A673 (cell line): ENCODE results near the gene MPHOSPH10. TPM values are rescaled to one million over a fixed set of nuclear protein-coding genes. Genes with fewer than 3 reads are reported as not detected.

Experiments
- BruUV-seq: library from RNA; stranded (reverse); fragments of 400-500 nt; replicated peaks from 2 replicates; lab custom pipeline; 2021; lab: Mats Ljungman, UMichigan
- CTCF ChIA-PET: fragments of 300-600 bp; sonication (Branson Sonifier 250); formaldehyde crosslinking; loops from one replicate; lab custom pipeline; 2022; ENCODE audit warnings: antibody characterized with exemption; lab: Charles Lee
- POLR2A ChIA-PET: fragments of 300-600 bp; sonication (Branson Sonifier 250); formaldehyde crosslinking; loops from one replicate; lab custom pipeline; 2022; ENCODE audit warnings: antibody characterized with exemption; ENCODE audit not compliant: low non-redundant PET; lab: Charles Lee
- DNase-seq: peaks from one replicate; pipeline ENCODE4 v3.0.0-alpha.2; 2015; ENCODE audit warnings: low spot score
- H3K27ac ChIP-seq: fragments of 200-600 bp; sonication (generic); 2 replicates; pipeline ENCODE4 v1.5.1; 2016; ENCODE audit warnings: mixed run types, low read depth, mild to moderate bottlenecking, mixed read lengths, antibody characterized with exemption, low read length; ENCODE audit not compliant: poor library complexity, severe bottlenecking
- H3K27me3 ChIP-seq: fragments of 200-600 bp; sonication (generic); replicated peaks from 2 replicates; pipeline ENCODE4 v1.6.1; 2017; ENCODE audit warnings: mixed run types, low read depth, mild to moderate bottlenecking, mixed read lengths, antibody characterized with exemption, low read length; ENCODE audit not compliant: insufficient read depth, poor library complexity
- H3K36me3 ChIP-seq: fragments of 200-600 bp; sonication (generic); 2 replicates; pipeline ENCODE4 v1.6.1; 2016; ENCODE audit warnings: mixed run types, mild to moderate bottlenecking, mixed read lengths, antibody characterized with exemption, low read length; ENCODE audit not compliant: insufficient read depth, poor library complexity, severe bottlenecking
- H3K4me1 ChIP-seq: fragments of 200-600 bp; sonication (generic); 2 replicates; pipeline ENCODE4 v1.6.1; 2017; ENCODE audit warnings: mixed run types, mild to moderate bottlenecking, mixed read lengths, antibody characterized with exemption, low read length; ENCODE audit not compliant: insufficient read depth, poor library complexity, severe bottlenecking
- H3K4me3 ChIP-seq: fragments of 200-600 bp; sonication (generic); 2 replicates; pipeline ENCODE4 v1.5.1; 2016; ENCODE audit warnings: low read depth, mixed run types, mild to moderate bottlenecking, mixed read lengths, low read length; ENCODE audit not compliant: poor library complexity, severe bottlenecking
- H3K9me3 ChIP-seq: fragments of 200-600 bp; sonication (generic); 2 replicates; pipeline ENCODE4 v1.6.1; 2016; ENCODE audit warnings: mixed run types, low read depth, mild to moderate bottlenecking, mixed read lengths, antibody characterized with exemption, low read length; ENCODE audit not compliant: poor library complexity, severe bottlenecking
- CTCF ChIP-seq: fragments of 300-800, 200-600 bp; sonication (generic); conservative IDR thresholded peaks from 2 replicates; pipeline ENCODE4 v1.5.1; 2017; ENCODE audit warnings: low read depth, mild to moderate bottlenecking, antibody characterized with exemption, low read length, moderate library complexity, mixed read lengths
- EZH2 ChIP-seq: fragments of 200-600 bp; sonication (generic); IDR thresholded peaks from 2 replicates; pipeline ENCODE4 v1.6.1; 2017; ENCODE audit warnings: borderline replicate concordance, low read depth, mild to moderate bottlenecking, mixed read lengths, antibody characterized with exemption, low read length; ENCODE audit not compliant: poor library complexity, severe bottlenecking
- intact Hi-C: fragments of 100-400 bp; cut with micrococcal nuclease; formaldehyde crosslinking; loops from one replicate; pipeline ENCODE4 v1.10.0; 2022; ENCODE audit not compliant: unreplicated experiment
- total RNA-seq: library from RNA; stranded (reverse); gene quantifications from 2 replicates; pipeline ENCODE4 v1.2.3, GENCODE V29; 2021

The MPHOSPH10 gene
- total RNA-seq, 1 experiment from 2014 or later = 66.3 TPM

- TF ChIP-seq CTCF = no peak
- no peak for TF ChIP-seq EZH2
- no TSS peak for BruUV-seq
- Histone ChIP-seq H3K4me1 (no peaks in the 10 kb centered on the region), H3K9me3 (no peaks in the 10 kb centered on the region), H3K27ac (no peak overlapping the region), H3K36me3 (peaks cover 6% of the 10 kb centered on the region), H3K4me3 (no peak overlapping the region), H3K27me3 (no peaks in the 10 kb centered on the region)
- ChIA-PET POLR2A (no interaction called here), CTCF (no interaction called here)
- intact Hi-C loops = no loop called here
- DNase-seq = no peak
Measured at GRCh38 chr2:71120195-71120594, 10.2 kb upstream of the MPHOSPH10 start.

- peaks cover 6% of the 10 kb centered on the region for H3K36me3 ChIP-seq
- H3K4me1 ChIP-seq = no peaks in the 10 kb centered on the region
- H3K9me3 ChIP-seq = no peaks in the 10 kb centered on the region
- ChIA-PET POLR2A (no interaction called here), CTCF (no interaction called here)
- intact Hi-C loops = no loop called here
- H3K27ac ChIP-seq = no peak overlapping the region
- no TSS peak for BruUV-seq
- H3K27me3 ChIP-seq = no peaks in the 10 kb centered on the region
- TF ChIP-seq CTCF (no peak), EZH2 (no peak)
- no peak for DNase-seq
- H3K4me3 ChIP-seq = no peak overlapping the region
Measured at GRCh38 chr2:71121479-71121878, 9.0 kb upstream of the MPHOSPH10 start.

GRCh38 chr2:71122387-71123298, 7.8 kb upstream of the MPHOSPH10 start:
- no peak overlapping the region for H3K27ac ChIP-seq
- no peaks in the 10 kb centered on the region for H3K27me3 ChIP-seq
- no peak for TF ChIP-seq CTCF
- no peak for TF ChIP-seq EZH2
- H3K4me1 ChIP-seq = no peaks in the 10 kb centered on the region
- H3K4me3 ChIP-seq = no peak overlapping the region
- ChIA-PET POLR2A (no interaction called here), CTCF (interaction anchor here (0.5 kb wide), 1 partner anchor 209 kb away, joined by 6 read pairs; the partner anchor contains the start of gene ZNF638)
- DNase-seq = no peak
- intact Hi-C loops = no loop called here
- peaks cover 6% of the 10 kb centered on the region for H3K36me3 ChIP-seq
- no peaks in the 10 kb centered on the region for H3K9me3 ChIP-seq
- BruUV-seq = no TSS peak
